GM18907 (cell line): ENCODE data around the gene POLR2F.

Experiments used
- ATAC-seq: cut with Tn5 transposase; IDR thresholded peaks from one replicate; pipeline ENCODE4 v1.9.1; 2021; ENCODE audit warnings: mild to moderate bottlenecking, moderate library complexity; ENCODE audit not compliant: unreplicated experiment

POLR2F gene

DNA sequence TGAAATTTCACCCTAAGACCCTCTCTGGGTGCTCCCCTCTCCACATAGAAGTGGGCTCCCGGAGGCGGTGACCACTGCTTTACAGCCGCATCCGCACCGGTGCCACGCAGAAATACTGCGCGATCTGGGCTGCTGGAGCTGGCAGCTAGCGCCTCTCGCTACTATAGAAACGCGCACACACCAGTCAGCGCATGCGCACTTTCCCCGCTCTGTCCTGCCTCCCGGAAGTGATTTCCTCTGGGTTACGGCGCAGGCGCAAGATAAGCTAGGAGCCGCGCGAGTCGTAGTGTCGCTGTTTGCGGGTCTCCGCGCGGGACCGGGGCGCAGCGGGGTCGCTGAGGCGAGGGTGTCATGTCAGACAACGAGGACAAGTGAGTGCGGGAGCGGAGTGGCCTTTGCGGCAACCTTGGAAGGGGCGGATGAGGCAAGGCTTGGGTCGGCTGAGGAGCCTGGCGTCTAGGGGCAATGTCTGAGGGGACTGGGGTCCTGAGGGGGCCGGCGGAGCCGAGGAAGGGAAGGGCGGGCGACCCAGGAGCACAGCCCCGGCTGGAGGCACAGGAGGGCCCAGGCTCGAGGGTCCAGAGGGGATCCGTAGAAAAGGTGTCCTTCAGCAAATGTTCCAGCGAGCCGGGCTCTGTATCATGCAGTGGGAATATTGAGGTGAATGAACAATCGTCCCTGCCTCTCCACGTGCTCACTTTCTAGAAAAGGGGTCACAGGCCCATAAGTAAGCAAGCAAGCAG, at the start of gene POLR2F, which contains the start of gene C22orf23:
POLR2F (plus strand) TSS at position 263 of the 743 bp plus-strand sequence; CDS start at position 352, 89 bp downstream.
C22orf23 (minus strand) TSS at position 165 of the 743 bp plus-strand sequence. CDS start 452 bp downstream, outside the sequence.
- ATAC-seq: peak; percentile 79

DNA sequence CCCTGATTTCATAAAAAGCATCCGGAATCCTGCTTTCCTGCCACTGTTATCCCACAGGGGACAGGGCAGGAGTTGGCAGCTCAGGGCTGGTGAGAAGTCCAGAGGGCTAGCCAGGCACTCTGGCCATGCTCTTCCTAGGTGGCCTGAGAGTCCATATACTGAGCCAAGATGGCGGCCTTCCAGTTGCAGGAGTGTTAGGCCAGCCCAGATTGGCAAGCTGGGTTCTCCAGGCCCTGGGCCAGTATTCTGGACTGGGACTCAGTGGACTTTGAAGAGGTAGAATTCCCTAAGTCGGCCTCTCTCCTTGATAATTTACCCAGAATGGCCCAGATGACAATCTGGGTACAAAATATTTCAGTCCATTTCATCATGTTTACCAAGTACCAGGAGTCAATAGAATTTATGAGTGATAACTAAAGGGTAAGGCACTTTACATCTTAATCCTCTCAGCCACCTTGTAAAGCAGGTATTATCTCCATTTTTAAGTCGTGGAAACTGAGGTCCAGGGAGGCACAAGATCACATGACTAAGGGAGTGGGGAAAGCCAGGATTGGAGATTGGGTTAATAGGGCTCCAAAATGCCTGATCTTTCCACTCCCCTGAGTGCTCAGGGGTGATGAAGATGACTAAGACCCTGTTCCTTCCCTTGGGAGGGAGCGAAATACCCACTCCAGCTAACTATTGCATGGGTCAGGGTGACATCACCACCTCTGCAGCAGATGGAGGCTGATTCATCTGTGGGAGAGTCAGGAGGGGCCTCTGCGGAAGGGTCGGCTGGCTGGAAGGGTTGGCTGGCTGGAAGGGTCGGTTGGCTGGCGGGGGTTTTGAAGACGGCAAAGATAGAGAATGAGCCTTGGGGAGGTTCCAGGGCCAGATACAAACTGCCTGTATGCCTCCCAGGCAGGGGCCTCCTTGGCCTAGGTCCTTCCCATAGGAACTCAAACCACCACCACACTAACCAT, 48.6 kb upstream of the POLR2F start:
- no peak for ATAC-seq

DNA sequence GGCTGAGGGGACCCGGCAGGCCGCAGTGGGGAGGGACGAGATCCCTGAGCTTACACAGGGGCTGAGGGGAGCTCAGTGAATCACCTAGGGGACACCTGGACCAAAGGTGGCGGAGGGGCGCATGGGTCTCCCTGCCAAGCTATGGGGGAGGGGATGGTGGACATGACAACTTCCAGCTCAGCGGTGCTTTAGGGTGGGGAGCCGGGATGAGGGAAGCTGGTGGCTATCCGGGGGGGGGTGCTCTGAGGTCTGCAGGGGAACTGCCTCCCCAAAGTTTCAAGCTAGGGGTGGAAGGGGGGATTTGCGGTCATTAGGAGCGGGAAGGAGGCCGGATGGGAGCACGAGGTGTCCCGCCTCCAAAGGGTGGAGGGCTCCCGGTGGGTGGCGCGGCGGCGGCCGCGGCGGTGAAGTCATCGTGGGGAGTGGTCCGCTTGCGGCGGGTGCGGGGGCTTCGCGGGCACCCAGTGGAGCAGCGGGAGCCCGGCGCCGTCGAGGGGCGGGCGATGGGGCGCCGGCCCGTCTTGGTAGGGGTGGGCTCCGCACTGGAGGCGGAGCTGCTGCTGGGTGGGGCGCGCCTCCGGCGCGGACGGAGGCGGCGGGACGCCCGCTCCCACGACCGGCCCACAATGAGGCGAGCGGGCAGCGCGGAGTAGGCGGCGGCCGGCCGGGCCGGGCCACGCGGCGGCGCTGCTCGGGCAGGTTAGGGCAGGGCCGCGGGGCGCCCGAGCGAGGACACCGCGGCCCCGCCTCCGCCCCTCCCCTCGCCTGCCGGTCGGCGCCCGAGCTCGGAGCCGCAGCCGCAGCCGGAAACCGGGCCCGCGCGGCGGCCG, 47.8 kb upstream of the POLR2F start, which contains the start of gene MICALL1:
MICALL1 (plus strand) TSS at position 764 of the 830 bp plus-strand sequence. CDS start 126 bp downstream, outside the sequence.
- ATAC-seq: peak; percentile 68

DNA sequence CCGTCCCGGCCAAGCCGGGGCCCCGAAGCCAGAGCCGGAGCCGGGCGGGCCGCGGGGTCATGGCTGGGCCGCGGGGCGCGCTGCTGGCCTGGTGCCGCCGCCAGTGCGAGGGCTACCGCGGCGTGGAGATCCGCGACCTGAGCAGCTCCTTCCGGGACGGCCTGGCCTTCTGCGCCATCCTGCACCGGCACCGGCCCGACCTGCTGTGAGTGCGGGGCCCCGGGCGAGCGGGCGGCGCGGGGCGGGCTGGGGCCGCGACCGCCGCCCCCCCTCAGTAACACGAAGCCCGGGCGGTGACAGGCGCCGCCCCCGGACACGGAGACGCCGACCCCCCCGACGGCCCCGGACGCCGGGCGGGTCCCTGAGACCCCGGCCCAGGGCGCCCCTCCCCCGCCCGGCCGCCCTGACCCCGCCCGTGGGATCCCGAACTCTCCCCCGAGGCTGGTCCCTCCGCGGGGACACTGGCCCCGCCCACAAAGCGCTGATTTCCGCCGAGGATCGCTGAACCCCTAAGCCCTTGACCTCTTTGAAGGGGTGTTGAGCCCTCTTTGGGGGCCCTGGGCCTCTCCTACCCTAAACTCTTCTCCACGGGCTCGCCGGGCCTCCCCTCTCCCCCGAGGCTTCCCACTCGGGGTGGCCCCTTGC, 47.0 kb upstream of the POLR2F start:
- ATAC-seq: peak; percentile 18

GRCh38 chr22:37907036-37907954, 46.2 kb upstream of the POLR2F start:
- no peak for ATAC-seq

- no peak for ATAC-seq
Observed at GRCh38 chr22:37909766-37910165, 43.7 kb upstream of the POLR2F start.

GRCh38 chr22:37910890-37911672, 42.4 kb upstream of the POLR2F start:
- ATAC-seq: no peak

- ATAC-seq: no peak
Observed at GRCh38 chr22:37911697-37912096, 41.8 kb upstream of the POLR2F start.

- no peak for ATAC-seq
Observed at GRCh38 chr22:37912171-37912570, 41.3 kb upstream of the POLR2F start.

GRCh38 chr22:37913233-37913721, 40.2 kb upstream of the POLR2F start:
- ATAC-seq: no peak

DNA sequence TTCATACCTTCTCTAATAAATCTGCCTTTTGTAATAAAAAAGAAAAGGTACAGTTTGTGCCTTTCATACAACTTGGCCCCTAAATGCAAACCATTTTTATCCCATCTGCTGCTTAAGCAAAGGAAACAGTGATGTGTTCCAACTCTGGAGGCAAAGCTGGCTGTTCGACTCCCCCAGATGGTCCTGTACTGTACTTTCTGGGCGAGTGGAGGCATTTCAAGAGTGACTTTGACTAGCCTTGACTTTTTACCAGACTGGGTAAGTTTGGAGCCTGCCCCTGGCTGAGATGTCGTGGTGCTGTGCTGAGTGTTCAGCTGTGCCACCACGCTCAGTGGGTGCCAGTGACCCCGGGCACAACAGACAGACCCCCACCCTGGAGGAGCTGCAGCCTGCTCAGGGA, 37.2 kb upstream of the POLR2F start:
- no peak for ATAC-seq

GRCh38 chr22:37917874-37918548, 35.5 kb upstream of the POLR2F start:
- ATAC-seq: no peak

DNA sequence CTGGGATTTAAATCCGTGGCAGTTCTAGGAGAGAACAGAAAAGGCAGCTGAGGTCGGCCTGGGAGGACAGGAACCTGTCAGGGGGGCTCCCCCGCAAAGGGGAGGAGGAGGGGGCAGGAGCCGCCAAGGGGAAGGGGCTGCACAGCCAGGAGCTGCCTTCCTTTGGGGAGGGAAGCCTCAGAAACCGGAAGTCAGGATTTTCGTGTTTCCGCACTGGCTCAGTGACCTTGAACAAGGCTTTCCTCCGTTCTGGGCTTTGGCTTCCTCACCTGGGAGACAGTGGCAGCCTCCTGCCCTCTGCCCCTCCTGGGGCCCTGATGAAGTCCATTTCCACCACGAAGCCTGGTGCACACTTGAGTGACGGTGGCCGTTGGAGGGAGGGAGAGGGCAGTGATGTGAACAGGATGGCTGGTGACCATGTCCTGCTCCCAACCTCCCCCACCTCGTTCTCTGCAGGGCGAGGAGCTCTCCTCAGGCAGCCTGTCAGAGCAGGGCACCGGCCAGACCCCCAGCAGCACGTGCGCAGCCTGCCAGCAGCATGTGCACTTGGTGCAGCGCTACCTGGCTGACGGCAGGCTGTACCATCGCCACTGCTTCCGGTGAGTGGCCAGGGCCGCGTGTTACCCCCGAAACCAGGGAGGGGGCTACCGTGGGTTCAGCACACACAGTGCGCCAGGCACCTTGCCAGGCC, 34.8 kb upstream of the POLR2F start:
- ATAC-seq: no peak

DNA sequence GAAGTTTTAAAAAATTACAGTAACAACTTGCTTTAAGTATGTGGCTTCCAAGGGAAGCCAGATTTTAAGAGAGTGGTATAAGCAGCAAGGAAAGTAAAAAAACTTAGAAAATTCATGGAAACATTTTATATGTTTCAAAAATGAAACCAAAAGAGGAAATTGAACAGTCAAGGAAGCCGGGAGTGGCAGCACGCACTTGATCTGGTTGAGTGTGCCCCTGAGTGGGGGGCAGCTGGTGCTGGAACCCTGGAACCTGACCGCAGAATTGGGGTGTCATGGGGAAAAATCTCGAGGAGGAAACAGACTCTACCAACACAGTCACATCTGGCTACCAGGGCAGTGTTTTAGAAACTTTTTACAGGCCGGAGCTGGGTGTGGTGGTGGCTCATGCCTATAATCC, 33.4 kb upstream of the POLR2F start:
- ATAC-seq: no peak

DNA sequence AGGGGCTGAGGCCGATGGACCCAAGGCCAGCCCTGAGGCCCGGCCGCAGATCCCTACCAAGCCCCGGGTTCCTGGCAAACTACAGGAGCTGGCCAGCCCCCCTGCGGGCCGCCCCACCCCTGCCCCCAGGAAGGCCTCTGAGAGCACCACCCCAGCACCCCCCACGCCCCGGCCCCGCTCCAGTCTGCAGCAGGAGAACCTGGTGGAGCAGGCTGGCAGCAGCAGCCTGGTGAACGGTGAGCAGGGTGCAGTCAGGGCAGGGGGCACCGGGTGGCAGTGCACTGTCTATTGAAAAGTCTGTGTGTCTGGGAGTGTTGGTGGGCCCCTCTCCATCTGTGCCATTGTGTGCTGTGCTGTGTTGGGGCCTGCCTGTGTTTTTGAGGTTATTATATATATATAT, 31.3 kb upstream of the POLR2F start:
- no peak for ATAC-seq

GRCh38 chr22:37923927-37924326, 29.6 kb upstream of the POLR2F start:
- no peak for ATAC-seq
